Peyer's patch (tissue), 4 donors: ENCODE results near the gene KLK10. TPM values are rescaled to one million over a fixed set of nuclear protein-coding genes. Genes with fewer than 3 reads are reported as not detected.

ENCODE experiments used
- DNase-seq, 3 donors: peaks; one replicate each; pipeline ENCODE4 v3.0.0-alpha.2; 2017 to 2019
- H3K27ac ChIP-seq, 4 donors: fragments of 200-600 bp; sonication (generic); one replicate each; pipeline ENCODE4 v1.5.1; 2016 to 2019
- H3K27me3 ChIP-seq, 2 donors: fragments of 200-600 bp; sonication (generic); one replicate each; pipeline ENCODE4 v1.5.1; 2019
- H3K36me3 ChIP-seq, 3 donors: fragments of 200-600 bp; sonication (generic); one replicate each; pipeline ENCODE4 v1.5.1; 2016 to 2019
- H3K4me1 ChIP-seq, 4 donors: fragments of 200-600 bp; sonication (generic); one replicate each; pipeline ENCODE4 v1.5.1; 2016 to 2019
- H3K4me3 ChIP-seq, 4 donors: fragments of 200-600 bp; sonication (generic); 1 replicate in 3 of 4; 2 replicates in 1 of 4; pipeline ENCODE4 v1.5.1; 2016 to 2019; ENCODE audit warnings: mild to moderate bottlenecking in 1 of 4
- H3K9me3 ChIP-seq, 4 donors: fragments of 200-600 bp; sonication (generic); one replicate each; pipeline ENCODE4 v1.5.1; 2016 to 2019; ENCODE audit warnings: mild to moderate bottlenecking in 1 of 4
- POLR2A ChIP-seq, 2 donors: fragments of 450-650 bp; IDR thresholded peaks; one replicate each; pipeline ENCODE4 v1.5.1; 2017; ENCODE audit warnings: antibody characterized with exemption in 2 of 2, mild to moderate bottlenecking in 2 of 2, moderate library complexity in 2 of 2
- total RNA-seq, 4 donors: library from RNA; depleted of rRNA; stranded (reverse); fragments of >200 nt; gene quantifications; one replicate each; pipeline ENCODE4 v1.1.0, GENCODE V29; 2016
- TF ChIP-seq, protein P1 (sequence below), 6 experiments: fragments of 450-650 bp in 4 of 6; fragments of 200-600 bp in 2 of 6; sonication (generic) in 1 of 6; IDR thresholded peaks; one replicate each; pipeline ENCODE4 v1.5.1; 2017 to 2019; ENCODE audit warnings: antibody characterized with exemption in 6 of 6, mild to moderate bottlenecking in 3 of 6, moderate library complexity in 1 of 6

Gene KLK10
- total RNA-seq, 4 donors from 2014 or later, result 2.4 to 6.3 TPM; not detected in 2

DNA sequence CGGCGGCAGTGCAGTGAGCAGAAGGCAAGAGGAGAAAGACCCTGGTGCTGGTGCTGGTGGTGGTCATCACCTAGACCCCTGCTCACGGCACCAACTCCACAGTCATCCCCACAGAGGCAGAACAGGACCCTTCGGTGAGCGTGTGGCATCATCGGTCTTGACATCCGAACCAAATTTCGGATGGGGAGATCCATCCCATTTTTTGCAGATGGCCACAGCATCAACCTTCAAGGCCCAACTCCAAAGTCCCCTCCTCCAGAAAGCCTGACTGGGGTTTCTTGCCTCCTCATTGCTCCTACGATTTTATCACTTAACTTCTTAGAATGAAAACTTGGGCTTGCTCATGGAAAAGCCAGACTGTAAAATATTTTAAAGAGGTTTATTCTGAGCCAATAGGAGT, 24.0 kb upstream of the KLK10 start:
- H3K9me3 ChIP-seq, result no peaks in the 10 kb centered on the region
- H3K27me3 ChIP-seq, result no peaks in the 10 kb centered on the region
- no peak overlapping the region for H3K27ac ChIP-seq
- no peak overlapping the region for H3K4me3 ChIP-seq
- no peak for DNase-seq
- TF ChIP-seq, protein P1, sequence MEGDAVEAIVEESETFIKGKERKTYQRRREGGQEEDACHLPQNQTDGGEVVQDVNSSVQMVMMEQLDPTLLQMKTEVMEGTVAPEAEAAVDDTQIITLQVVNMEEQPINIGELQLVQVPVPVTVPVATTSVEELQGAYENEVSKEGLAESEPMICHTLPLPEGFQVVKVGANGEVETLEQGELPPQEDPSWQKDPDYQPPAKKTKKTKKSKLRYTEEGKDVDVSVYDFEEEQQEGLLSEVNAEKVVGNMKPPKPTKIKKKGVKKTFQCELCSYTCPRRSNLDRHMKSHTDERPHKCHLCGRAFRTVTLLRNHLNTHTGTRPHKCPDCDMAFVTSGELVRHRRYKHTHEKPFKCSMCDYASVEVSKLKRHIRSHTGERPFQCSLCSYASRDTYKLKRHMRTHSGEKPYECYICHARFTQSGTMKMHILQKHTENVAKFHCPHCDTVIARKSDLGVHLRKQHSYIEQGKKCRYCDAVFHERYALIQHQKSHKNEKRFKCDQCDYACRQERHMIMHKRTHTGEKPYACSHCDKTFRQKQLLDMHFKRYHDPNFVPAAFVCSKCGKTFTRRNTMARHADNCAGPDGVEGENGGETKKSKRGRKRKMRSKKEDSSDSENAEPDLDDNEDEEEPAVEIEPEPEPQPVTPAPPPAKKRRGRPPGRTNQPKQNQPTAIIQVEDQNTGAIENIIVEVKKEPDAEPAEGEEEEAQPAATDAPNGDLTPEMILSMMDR (IDR thresholded peaks at IDR 0.05), result no peak
- no peak for TF ChIP-seq POLR2A (IDR thresholded peaks at IDR 0.05)
- no peaks in the 10 kb centered on the region for H3K36me3 ChIP-seq
- H3K4me1 ChIP-seq, result no peaks in the 10 kb centered on the region

DNA sequence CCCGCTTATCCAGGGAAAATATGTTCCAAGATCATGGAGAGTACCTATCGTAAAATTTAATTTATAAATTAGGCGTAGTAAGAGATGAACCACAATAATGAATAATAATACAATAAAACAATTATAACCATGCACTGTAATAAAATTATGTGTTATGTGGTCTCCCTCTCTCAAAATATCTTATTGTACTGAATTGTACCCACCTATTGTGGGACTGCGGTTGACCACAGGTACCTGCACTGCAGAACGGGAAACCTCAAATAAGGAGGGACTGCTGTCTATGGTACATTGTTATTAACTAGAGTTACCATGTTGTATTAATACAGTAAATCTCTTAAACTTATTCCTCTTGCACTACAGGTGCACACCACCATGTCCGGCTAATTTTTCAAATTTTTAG, 20.6 kb upstream of the KLK10 start:
- no peak for DNase-seq
- Histone ChIP-seq H3K4me1 (no peaks in the 10 kb centered on the region), H3K9me3 (no peaks in the 10 kb centered on the region), H3K36me3 (no peaks in the 10 kb centered on the region), H3K27ac (no peak overlapping the region), H3K27me3 (no peaks in the 10 kb centered on the region), H3K4me3 (no peak overlapping the region)
- TF ChIP-seq, protein P1 (IDR thresholded peaks at IDR 0.05), result no peak
- TF ChIP-seq POLR2A (IDR thresholded peaks at IDR 0.05), result no peak

DNA sequence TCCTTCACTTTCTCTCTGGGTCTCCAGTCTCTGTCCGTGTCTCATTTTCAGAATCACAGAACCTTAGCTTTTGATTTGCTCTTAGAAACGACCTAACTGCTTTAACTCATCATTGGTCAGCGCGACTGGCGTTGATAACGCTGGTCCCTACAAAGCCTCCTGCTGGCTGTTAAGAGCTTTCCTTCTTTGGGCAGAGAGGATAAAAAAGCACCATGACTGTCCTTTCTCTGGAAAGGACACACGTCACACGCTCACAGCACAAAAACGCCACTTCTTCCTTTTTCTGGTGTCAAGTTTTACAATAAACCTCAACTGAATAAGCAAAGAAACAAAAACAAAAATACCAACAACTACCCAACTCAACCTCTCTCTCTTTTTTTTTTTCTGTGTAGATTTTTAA, 17.0 kb upstream of the KLK10 start:
- Histone ChIP-seq H3K4me3 (no peak overlapping the region), H3K27ac (no peak overlapping the region), H3K36me3 (no peaks in the 10 kb centered on the region), H3K27me3 (no peaks in the 10 kb centered on the region), H3K9me3 (no peaks in the 10 kb centered on the region), H3K4me1 (no peaks in the 10 kb centered on the region)
- TF ChIP-seq, protein P1 (IDR thresholded peaks at IDR 0.05), result no peak
- TF ChIP-seq POLR2A (IDR thresholded peaks at IDR 0.05), result no peak
- no peak for DNase-seq

DNA sequence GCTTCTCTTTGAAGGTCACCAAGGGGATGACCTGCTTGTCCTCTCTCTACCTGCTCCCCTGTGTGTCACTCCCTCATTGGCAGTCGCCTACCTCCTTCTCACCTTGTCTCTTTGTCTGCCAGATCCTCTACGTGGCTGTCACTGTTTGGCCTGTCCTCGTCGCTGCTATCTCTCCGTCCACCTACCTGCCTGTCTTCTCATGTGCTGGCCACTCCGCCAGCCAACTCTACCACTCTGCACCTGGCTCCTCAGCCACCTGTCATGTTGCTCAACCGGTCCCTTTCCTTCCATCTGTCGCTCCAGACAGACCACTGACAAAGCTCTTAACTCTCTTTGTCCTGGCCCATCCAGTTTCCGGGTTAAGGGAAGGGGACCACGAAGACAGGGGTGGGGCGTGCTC, 15.2 kb upstream of the KLK10 start, which contains the start of gene KLK12:
TSS of gene KLK12 (minus strand) at position 299 of the 400 bp plus-strand sequence. CDS start 381 bp downstream, outside the sequence.
- H3K27me3 ChIP-seq, result no peaks in the 10 kb centered on the region
- no peaks in the 10 kb centered on the region for H3K9me3 ChIP-seq
- TF ChIP-seq, protein P1 (IDR thresholded peaks at IDR 0.05), result no peak
- TF ChIP-seq POLR2A (IDR thresholded peaks at IDR 0.05), result no peak
- H3K4me1 ChIP-seq, result no peaks in the 10 kb centered on the region
- H3K27ac ChIP-seq, result no peak within 1 kb of the TSS
- H3K4me3 ChIP-seq, result no peak within 1 kb of the TSS
- H3K36me3 ChIP-seq, result no peaks in the 10 kb centered on the region
- DNase-seq, result no peak

DNA sequence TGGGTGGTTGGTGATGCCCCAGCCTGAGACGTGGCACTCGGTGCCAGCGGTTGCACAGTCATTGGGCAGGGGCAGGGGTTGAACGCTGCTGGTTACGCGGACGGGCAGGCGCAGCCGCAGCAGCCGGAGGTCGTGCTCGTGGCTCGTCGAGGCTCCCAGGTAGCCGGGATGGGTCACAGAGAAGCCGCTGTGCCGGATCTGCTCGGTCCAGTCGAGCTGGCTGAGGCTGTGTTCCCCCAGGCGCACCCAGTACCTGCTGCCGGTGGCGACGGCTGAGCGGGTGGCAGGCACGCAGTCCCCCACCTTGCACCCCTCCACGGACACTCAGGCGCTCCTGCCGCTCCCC, 12.3 kb upstream of the KLK10 start:
- TF ChIP-seq, protein P1 (IDR thresholded peaks at IDR 0.05), result no peak
- no peak for TF ChIP-seq POLR2A (IDR thresholded peaks at IDR 0.05)
- Histone ChIP-seq H3K36me3 (no peaks in the 10 kb centered on the region), H3K9me3 (no peaks in the 10 kb centered on the region), H3K4me1 (no peaks in the 10 kb centered on the region), H3K27me3 (no peaks in the 10 kb centered on the region), H3K27ac (no peak overlapping the region), H3K4me3 (no peak overlapping the region)
- DNase-seq, result no peak
